Right ventricle myocardium superior (tissue), 1 donor: ENCODE data around the gene RARRES2. TPM values are rescaled to one million over a fixed set of nuclear protein-coding genes. Genes with fewer than 3 reads are reported as not detected.

ENCODE experiments used
- ATAC-seq: fragments of 200-7000 bp; cut with Tn5 transposase; one replicate; pipeline ENCODE4 v1.9.1; 2020; ENCODE audit warnings: mild to moderate bottlenecking; ENCODE audit not compliant: poor library complexity
- DNase-seq: peaks from one replicate; pipeline ENCODE4 v3.0.0-alpha.2; 2020
- intact Hi-C: fragments of 100-400 bp; cut with DNase I; formaldehyde crosslinking; loops from one replicate; pipeline ENCODE4 v1.11.2; 2022
- total RNA-seq: library from RNA; stranded (reverse); fragmentation: NEBNext Ultra II Directional; extraction: Animal tissue kit (Norgen Biotek cat#: 25700); gene quantifications from one replicate; pipeline ENCODE4 v1.2.1, GENCODE V29; 2021
- donor health status: DM: no; HTN: yes; CAD: no; lungs with severe emphysema.

RARRES2 gene
- total RNA-seq, 1 donor from 2014 or later: 24.0 TPM

DNA sequence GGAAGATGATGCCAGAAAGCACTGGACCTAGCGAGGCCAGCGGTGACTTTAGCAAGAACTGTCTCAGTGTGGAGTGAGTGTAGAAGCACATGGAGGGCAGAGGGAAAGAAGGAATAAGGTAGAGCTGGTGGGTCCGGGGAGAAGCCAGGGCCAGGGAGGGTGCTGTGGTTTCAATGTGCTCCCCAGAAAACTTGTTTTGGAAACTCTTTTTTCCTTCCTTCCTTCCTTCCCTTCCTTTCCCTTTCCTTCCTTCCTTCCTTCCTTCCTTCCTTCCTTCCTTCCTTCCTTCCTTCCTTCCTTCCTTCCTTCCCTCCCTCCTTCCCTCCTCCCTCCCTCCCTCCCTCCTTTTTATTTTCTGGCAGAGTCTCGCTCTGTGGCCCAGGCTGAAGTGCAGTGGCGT is 5.5 kb upstream of the RARRES2 start:
- intact Hi-C loops: no loop called here
- DNase-seq: no peak
- ATAC-seq: no peak

DNA sequence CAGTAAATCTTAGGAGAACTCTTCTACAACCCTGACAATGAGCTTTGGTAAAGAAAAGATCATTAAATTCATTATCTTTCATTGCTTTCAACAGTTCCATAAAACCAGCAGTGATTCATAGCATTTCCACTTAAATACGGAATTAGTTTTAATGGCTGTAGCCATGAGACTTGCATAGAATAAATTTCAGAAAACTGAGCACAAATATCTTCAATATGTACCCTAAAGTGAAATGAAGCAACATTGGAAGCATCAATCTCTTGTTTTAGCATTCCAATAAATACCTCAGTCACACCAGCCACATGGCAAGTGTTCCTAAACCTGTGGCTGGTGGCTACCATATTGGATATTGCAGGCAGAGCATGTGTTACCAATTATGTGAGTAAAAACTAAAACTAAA is 3.6 kb upstream of the RARRES2 start:
- intact Hi-C loops: no loop called here
- ATAC-seq (no peak), DNase-seq (no peak)

DNA sequence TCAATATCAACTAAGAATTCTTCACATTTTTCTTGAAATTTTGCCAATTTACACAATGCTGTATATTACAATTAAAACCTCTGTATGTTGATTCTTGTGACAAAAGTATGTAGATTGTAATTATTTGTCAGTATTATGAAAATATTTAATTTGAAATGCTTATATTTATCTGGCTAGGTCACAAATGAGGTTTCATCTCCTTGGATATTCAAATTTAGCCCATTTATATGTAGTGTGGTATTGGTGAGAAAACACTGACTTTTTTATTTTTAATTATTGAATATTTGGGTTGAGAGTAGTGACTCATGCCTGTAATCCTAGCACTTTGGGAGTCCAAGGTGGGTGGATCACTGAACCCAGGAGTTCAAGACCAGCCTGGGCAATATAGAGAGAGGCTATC is 2.9 kb upstream of the RARRES2 start:
- ATAC-seq: no peak
- intact Hi-C loops: no loop called here

DNA sequence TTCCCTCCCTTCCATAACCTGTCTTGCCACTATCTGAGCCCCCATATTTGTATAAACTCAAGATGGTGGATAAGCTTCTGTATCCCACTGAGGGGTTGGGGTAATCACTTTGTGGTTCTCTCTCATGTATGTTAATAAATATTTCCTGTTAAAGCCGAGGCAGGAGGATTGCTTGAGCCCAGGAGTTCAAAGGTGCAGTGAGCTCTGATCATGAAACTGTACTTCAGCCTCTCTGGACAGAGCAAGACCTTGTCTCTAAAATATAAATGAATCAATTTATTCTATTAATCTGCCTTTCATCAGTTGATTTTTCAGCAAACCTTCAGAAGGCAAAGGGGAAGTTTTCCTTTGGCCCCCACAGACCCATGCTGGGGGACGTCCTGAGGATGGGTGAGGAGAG is 1.8 kb upstream of the RARRES2 start:
- intact Hi-C loops: no loop called here
- ATAC-seq (no peak), DNase-seq (no peak)

More for the DNA sequence above, 2.9 kb upstream of the RARRES2 start:
- no peak for DNase-seq

DNA sequence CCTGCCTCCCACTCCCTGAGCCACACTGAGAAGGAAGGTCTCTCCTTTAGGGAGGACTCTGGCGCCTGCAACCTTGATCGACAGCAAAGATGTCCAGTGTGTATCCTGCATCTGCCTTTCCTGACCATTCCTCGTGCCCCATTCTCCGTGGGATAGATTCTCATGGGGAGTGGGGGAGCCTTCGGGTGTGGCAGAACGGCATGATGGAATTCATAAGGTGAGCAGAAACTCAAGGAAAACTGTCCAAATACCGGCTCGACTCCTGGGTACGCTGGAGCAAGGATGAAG is 636 bp upstream of the RARRES2 start:
- intact Hi-C loops: no loop called here
- DNase-seq: no peak
- ATAC-seq: no peak

DNA sequence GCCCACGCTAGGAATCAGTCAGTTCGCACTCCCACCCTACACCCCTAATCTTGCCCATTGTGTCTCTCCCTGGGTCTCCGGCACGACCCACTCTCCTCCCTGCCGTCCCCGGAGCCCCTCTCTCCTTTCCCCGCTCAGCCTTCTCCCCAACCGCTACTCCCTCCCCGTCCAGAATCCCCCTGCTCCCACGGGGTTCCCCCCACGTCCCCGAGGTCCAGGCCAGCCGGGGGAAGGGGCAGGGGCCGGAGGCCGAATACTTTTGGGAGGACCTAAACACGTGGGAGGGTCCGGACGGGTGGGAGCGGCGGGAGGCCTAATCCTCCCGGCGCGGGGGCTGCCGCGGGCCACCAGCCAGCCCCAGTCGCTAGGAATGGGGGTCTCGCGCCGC is 560 bp downstream of the RARRES2 start:
- intact Hi-C loops: no loop called here
- no peak for DNase-seq
- peak; percentile 8 for ATAC-seq

DNA sequence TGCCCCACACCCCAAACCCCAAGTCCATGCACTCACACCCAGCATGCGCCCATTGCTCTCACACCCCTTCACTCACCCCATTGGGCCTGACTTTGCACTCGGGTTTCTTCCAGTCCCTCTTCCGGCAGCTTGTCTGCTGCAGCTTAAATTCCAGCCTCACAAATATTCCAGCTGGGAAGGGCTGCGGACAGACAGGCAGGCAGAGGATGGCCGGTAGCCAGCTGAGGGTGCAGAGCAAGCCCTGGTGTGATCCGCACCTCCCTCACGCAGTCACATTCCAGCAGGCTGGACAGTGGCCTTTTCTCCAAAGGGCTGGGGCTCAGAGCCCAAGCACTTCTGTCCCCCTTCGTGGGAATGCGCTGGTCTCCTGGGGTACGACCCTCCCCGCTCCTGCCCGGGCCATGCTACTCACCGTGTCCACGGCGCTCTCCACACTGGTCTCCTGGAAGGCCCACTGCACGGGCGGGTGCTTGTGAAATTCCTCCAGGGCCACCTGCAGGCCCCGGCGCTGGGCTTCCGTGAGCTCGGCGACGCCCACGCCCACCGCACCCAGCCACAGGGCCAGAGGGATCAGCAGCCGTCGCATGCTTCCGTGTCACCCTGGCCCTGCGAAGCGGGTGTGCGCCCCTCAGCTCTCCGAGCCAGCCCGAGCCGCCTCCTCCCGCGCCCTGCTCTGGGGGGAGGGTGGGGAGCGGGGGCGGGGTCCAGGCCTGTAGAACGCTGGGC is 1.2 kb downstream of the RARRES2 start:
- DNase-seq (peak; percentile 80), ATAC-seq (peak; percentile 67)
- intact Hi-C loops: no loop called here

DNA sequence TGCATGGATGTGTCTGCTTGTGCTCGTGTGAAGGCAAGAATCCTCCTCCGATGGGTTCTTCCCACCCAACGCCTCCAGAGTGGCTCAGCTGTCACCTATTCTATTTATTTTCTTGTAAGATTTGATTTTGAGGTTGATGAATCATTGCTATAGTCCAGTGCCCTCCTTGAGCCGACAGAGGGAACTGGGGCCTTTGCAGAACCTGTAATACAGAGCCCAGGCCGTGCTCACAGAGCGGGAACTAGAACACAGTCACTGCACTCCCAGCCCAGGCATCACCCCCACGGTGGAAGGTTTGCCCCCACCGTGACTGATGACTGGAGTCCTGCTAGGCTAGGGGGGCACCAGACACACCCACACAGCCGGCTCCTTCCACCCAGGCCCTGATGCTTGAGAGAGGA is 2.0 kb downstream of the RARRES2 start:
- DNase-seq: no peak
- no peak for ATAC-seq
- intact Hi-C loops: no loop called here

DNA sequence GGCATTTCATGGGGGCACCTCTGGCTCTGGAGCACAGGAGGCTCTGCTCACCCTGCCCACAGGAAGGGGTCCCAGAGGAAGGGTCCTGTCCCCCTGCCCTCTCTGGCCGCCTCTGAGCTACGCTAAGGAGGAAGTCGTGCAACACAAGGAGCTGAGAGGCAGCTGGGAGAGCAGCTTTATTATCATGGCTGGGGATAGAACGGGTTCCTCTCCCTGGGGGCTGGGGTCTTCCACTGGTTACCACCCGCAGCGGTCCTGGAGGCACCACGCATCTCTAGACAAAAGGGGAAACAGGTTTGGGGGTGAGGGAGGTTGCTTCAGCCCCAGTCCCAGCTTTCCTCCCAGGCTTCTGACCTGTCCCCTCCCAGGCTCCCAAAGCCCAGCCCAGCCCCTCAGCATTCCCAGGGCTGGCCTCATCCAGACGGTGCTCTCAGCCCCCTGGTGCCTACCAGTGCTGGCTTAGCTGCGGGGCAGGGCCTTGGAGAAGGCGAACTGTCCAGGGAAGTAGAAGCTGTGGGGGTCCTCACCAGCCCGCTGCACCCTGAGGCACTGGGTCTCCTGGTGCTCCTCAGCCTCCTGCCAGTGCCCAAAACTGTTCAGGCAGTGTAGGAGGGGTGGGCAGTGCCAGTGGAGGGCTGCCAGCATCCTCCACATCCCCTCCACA is 3.1 kb downstream of the RARRES2 start:
- no peak for ATAC-seq
- intact Hi-C loops: no loop called here
- no peak for DNase-seq

DNA sequence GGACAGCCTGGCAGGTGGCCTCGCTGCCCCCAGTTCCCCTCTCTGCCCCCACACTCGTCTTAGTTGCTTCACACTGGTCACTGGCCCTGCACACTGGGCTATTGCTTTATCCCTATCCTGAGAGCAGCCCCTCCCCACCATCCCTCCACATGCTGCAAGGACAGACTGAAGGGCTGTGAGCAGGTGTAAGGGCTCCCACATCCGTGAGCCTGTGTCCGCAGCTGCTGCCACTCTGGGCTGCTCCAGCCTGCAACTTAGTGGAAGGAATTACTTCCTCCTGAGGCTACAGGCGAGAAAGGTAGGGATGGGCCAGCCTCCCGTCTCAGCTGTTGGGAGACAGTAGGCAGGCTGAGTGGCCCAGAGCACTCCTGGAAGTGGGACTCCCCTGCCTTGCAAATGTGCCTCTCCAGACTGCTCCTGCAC is 3.8 kb downstream of the RARRES2 start:
- no peak for ATAC-seq
- DNase-seq: no peak
- intact Hi-C loops: no loop called here

DNA sequence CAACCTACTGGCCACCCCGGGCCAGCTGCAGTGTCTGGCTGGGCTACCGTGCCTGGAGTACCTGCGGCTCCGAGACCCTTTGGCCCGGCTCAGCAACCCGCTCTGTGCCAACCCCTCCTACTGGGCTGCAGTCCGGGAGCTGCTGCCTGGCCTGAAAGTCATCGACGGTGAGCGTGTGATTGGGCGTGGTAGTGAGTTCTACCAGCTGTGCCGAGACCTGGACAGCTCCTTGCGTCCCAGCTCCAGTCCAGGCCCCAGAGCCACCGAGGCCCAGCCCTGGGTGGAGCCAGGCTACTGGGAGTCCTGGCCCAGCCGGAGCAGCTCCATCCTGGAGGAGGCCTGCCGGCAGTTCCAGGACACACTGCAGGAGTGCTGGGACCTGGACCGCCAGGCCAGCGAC is 4.2 kb downstream of the RARRES2 start:
- intact Hi-C loops: no loop called here
- DNase-seq (no peak), ATAC-seq (no peak)

DNA sequence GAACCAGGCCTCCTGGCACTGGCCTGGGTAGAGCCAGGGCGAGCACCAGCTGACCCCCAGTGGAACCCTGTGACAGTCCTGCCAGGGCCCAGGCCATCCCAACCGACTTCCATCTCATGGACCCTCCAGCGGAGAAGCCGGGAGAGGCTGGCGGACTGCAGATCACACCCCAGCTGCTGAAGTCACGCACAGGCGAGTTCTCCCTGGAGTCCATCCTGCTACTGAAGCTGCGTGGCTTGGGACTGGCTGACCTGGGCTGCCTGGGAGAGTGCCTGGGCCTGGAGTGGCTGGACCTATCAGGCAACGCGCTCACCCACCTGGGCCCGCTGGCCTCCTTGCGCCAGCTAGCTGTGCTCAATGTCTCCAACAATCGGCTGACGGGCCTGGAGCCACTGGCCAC is 4.7 kb downstream of the RARRES2 start:
- intact Hi-C loops: no loop called here
- DNase-seq: no peak

DNA sequence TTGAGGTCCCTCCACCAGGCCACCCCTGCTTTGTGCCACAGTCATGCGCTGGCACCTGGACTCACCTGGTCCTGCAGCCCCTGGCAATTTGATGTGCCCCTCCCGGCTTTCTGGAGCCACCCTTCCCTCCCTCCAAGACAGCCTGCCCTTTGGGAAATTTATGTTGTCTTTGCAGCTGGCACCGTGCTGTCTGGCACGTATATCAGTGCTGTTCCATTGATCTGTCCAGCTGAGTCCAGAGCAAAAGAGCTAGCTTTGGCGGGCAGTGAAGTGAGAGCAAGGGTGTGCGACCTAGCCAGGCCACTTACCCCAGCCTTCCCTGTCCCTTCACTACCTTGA is 5.7 kb downstream of the RARRES2 start:
- DNase-seq (no peak), ATAC-seq (no peak)
- intact Hi-C loops: no loop called here

More for the DNA sequence above, 4.7 kb downstream of the RARRES2 start:
- ATAC-seq: no peak

DNA sequence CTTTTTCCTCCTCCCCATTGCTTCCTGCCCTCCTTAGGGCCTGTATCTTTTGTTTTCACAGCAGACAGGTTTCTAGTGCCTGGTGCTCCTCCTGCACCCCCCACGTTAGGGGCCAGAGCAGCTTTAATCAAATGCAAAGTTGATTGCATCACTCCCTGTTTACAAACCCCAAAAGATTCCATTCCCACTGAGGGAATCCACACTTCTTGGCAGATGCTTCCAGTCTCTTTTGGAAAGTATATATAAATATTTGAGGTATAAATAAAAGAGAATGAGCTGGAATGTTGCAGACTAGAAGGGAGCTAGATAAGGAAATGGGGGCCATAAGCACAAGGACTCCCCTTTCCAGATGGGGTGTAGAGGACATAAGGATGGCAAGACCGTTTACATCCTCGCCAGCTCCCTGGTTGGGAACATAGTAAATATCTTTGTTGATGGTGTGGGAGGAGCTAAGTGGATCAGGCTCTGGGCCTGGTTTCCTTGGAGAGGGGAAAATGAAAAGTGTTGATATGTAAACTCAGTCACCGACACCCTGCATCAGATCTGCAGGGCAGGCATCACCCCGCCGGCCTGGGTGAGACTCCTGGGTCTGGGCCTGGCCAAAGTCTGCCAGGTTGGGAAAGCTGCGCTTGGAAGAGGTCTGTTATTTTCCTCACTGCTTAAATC is 6.2 kb downstream of the RARRES2 start:
- DNase-seq (no peak), ATAC-seq (no peak)
- intact Hi-C loops: no loop called here

DNA sequence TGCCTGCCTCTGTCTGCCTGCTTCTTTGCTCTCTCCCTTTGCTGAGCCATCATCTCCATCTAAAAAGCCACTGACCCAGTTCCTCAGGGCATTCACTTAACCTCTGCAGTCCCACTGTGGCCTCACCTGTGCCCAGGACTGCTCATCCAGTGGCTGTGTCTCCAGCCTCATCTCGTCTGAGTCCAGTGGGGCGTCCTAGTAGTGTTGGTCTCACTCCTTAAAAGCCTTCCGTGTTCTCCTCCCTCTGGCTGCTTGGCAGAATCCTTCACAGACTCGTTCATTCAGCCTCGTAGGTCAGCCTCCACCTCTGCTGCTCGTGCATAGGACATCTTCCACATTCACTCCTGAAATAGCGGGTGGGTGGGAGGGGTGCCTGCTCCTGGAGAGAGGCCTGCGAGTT is 7.3 kb downstream of the RARRES2 start:
- DNase-seq (no peak), ATAC-seq (no peak)
- intact Hi-C loops: no loop called here

DNA sequence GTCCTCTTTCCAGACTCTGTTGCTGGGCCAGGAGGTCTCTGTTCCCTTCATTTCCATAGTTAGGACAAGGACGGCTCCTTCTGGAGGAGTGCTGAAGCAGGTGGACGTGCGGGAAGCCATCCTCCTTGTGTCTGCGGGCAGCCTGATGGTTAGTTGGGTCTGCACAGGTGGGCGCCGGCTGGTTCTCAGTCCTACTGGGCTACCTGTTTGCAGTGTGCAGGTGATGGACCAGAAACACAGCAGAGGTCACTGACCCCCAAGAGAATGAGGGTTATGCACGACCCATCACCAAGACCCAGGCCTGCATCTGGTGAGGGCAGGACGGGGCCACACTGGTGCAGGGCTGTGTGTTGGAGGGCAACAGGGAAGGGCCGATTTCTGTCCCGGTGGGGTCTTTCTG is 7.8 kb downstream of the RARRES2 start:
- intact Hi-C loops: no loop called here
- ATAC-seq (no peak), DNase-seq (no peak)

DNA sequence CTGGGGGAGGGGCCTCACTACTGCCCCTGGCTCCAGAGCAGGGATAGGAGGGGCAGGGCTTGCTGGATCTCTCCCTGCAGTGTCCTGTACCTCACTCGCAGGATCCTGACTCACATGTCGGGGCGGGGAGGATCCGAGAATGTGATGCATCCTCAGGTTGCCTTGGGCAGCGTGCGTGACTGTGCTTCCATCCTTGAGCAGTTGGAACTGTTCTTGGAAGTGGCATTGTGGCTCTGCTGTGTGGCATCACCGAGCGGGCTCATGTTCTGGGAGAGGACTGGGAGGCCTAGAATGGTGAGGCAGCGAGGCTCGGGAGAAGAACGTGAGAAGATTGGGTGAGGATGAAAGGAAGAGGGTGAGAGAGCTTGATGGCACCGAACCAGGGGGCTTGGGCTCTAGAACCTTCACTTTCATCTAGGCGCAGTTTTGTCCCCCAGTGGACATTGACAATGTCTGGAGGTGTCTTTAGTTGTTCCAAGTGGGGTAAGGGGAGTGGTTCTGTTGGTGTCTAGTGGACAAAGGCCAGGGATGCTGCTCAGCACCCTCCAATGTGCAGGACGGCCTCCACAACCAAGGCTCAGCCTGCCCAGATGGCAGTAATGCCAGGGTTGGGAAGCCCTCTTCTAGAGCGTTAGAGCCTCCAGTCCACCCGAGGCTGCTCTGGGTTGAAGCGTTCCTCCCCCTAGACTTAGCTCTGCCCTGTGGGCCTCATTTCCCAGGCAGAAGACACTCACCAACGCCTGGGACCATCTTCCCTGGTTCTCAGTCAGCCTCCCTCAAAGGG is 8.4 kb downstream of the RARRES2 start:
- ATAC-seq: no peak
- intact Hi-C loops: no loop called here
- DNase-seq: no peak

DNA sequence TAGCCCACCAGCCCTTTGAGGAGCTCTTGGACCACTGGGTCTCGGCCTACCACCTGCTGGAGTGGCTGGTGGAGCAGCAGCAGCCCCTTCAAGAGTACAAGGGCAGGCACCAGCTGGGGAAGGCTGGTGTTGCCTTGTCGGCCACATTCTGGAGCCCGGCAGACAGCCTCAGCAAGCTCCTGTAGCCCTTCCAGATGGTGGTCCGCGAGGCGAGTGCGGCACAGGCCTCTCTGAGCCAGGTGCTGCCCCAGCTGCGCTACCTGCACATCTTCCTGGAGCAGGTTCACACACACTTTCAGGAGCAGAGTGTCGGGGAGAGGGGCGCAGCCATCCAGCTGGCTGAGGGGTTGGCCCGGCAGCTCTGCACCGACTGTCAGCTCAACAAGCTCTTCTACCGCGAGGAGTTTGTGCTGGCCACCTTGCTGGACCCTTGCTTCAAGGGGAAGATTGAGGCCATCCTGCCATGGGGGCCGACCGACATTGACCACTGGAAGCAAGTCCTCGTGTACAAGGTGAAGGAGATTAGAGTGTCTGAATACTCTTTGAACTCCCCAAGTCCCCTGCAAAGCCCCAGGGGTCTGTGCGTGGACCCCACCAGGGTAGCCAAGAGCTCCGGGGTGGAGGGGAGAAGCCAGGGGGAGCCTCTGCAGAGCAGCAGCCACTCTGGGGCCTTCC is 11.1 kb downstream of the RARRES2 start:
- intact Hi-C loops: no loop called here
- DNase-seq (no peak), ATAC-seq (no peak)
